ENCODE results near the gene ZBTB17.

- no peak for TF ChIP-seq POLR2AphosphoS5 (IDR thresholded peaks at IDR 0.05; ENCODE audit: low read depth, low read length)
- TF ChIP-seq POLR2A (IDR thresholded peaks at IDR 0.05; ENCODE audit: low read depth, low read length): no peak
- TF ChIP-seq POU2F2 (IDR thresholded peaks at IDR 0.05; ENCODE audit: low read depth, low read length): no peak
- TF ChIP-seq TAF1 (IDR thresholded peaks at IDR 0.05; ENCODE audit: low read depth, low read length): no peak
- no peak for TF ChIP-seq SPI1 (IDR thresholded peaks at IDR 0.05; ENCODE audit: low read depth, low read length)
- TF ChIP-seq PAX5 (IDR thresholded peaks at IDR 0.05; ENCODE audit: insufficient read depth, low read length, severe bottlenecking): no peak
These were observed 20.3 kb downstream of the ZBTB17 start for GRCh38 chr1:15955552-15955951.
